Neuronal stem cell (in vitro differentiated cells): Measurements from ENCODE around the gene GUCA1A.
A peak's percentile ranks its signal among the peaks of the same experiment; 100 is the strongest.

Experiments used
- DNase-seq: peaks from one replicate; pipeline ENCODE4 v3.0.0-alpha.2; 2013; ENCODE audit warnings: low spot score
- H2AFZ ChIP-seq: one replicate; pipeline ENCODE4 v1.6.1; 2013; ENCODE audit warnings: mild to moderate bottlenecking, low read length, inconsistent platforms
- H2AK5ac ChIP-seq: 2 replicates; pipeline ENCODE4 v1.6.1; 2013; ENCODE audit warnings: low read depth, mild to moderate bottlenecking, inconsistent platforms, low read length, moderate library complexity, mixed read lengths
- H2BK120ac ChIP-seq: 2 replicates; pipeline ENCODE4 v1.6.1; 2013; ENCODE audit warnings: low read depth, mild to moderate bottlenecking, inconsistent platforms, low read length, moderate library complexity, mixed read lengths
- H2BK12ac ChIP-seq: one replicate; pipeline ENCODE4 v1.6.1; 2013; ENCODE audit warnings: low read length, inconsistent platforms
- H2BK15ac ChIP-seq: 2 replicates; pipeline ENCODE4 v1.6.1; 2013; ENCODE audit warnings: mild to moderate bottlenecking, low read length, inconsistent platforms, mixed read lengths
- H2BK5ac ChIP-seq: one replicate; pipeline ENCODE4 v1.6.1; 2013; ENCODE audit warnings: inconsistent platforms, mild to moderate bottlenecking, low read length, moderate library complexity
- H3K14ac ChIP-seq: one replicate; pipeline ENCODE4 v1.6.1; 2013; ENCODE audit warnings: low read length, inconsistent platforms
- H3K18ac ChIP-seq: 2 replicates; pipeline ENCODE4 v1.6.1; 2013; ENCODE audit warnings: low read length, inconsistent platforms
- H3K23ac ChIP-seq: 2 replicates; pipeline ENCODE4 v1.6.1; 2013; ENCODE audit warnings: low read depth, mild to moderate bottlenecking, mixed read lengths, low read length, inconsistent platforms; ENCODE audit not compliant: poor library complexity
- H3K27ac ChIP-seq: replicated peaks from 3 replicates; pipeline ENCODE4 v1.5.1; 2013; ENCODE audit warnings: low read length, inconsistent platforms
- H3K27me3 ChIP-seq, 3 experiments: 2 replicates each; pipeline ENCODE4 v1.6.1; 2013; ENCODE audit warnings: low read length in 3 of 3, mild to moderate bottlenecking in 2 of 3, inconsistent platforms in 1 of 3, low read depth in 1 of 3, mixed read lengths in 1 of 3, moderate library complexity in 1 of 3; ENCODE audit not compliant: control insufficient read depth in 3 of 3, insufficient read depth in 3 of 3
- H3K36me3 ChIP-seq, 2 donors: replicated peaks in 1 of 2; 2 replicates each; pipeline ENCODE4 v1.6.1; 2013; ENCODE audit warnings: low read length in 2 of 2; ENCODE audit not compliant: control insufficient read depth in 2 of 2, insufficient read depth in 2 of 2
- H3K4ac ChIP-seq: 2 replicates; pipeline ENCODE4 v1.6.1; 2013; ENCODE audit warnings: inconsistent platforms, mild to moderate bottlenecking, low read length, moderate library complexity
- H3K4me1 ChIP-seq, 2 donors: 1 replicate in 1 of 2; 2 replicates in 1 of 2; pipeline ENCODE4 v1.6.1; 2013; ENCODE audit warnings: low read length in 2 of 2, low read depth in 1 of 2; ENCODE audit not compliant: control insufficient read depth in 2 of 2, insufficient read depth in 1 of 2
- H3K4me2 ChIP-seq: one replicate; pipeline ENCODE4 v1.6.1; 2013; ENCODE audit warnings: mild to moderate bottlenecking, low read length, inconsistent platforms; ENCODE audit not compliant: insufficient read depth, poor library complexity, severe bottlenecking
- H3K4me3 ChIP-seq, 2 donors: 2 replicates each; pipeline ENCODE4 v1.5.1; 2013; ENCODE audit warnings: low read length in 2 of 2, mild to moderate bottlenecking in 2 of 2, inconsistent platforms in 1 of 2, moderate library complexity in 1 of 2
- H3K79me1 ChIP-seq: one replicate; pipeline ENCODE4 v1.6.1; 2013; ENCODE audit warnings: low read depth, mild to moderate bottlenecking, inconsistent platforms, low read length, moderate library complexity
- H3K9ac ChIP-seq: one replicate; pipeline ENCODE4 v1.6.1; 2013; ENCODE audit warnings: mild to moderate bottlenecking, low read depth, low read length, inconsistent platforms; ENCODE audit not compliant: poor library complexity
- H3K9me3 ChIP-seq, 2 donors: replicated peaks in 1 of 2; 2 replicates each; pipeline versions ENCODE3 to v1.6.1; 2013; ENCODE audit warnings: low read length in 2 of 2, mild to moderate bottlenecking in 2 of 2, inconsistent platforms in 1 of 2, low read depth in 1 of 2, mixed read lengths in 1 of 2, moderate library complexity in 1 of 2; ENCODE audit not compliant: control insufficient read depth in 2 of 2, insufficient read depth in 1 of 2
- H4K8ac ChIP-seq: one replicate; pipeline ENCODE4 v1.6.1; 2013; ENCODE audit warnings: low read depth, mild to moderate bottlenecking, inconsistent platforms, low read length, moderate library complexity
- H4K91ac ChIP-seq: one replicate; pipeline ENCODE4 v1.6.1; 2013; ENCODE audit warnings: low read length, low read depth, mild to moderate bottlenecking, inconsistent platforms; ENCODE audit not compliant: poor library complexity
- WGBS, 2 donors: extraction: QIAGEN DNeasy Blood & Tissue Kit; methylation state at CpG; one replicate each; pipeline ENCODE4 v1.1.7; 2013; ENCODE audit warnings: missing lambda C conversion rate in 2 of 2, mixed read lengths in 1 of 2; ENCODE audit not compliant: insufficient read length in 2 of 2, insufficient replicate concordance in 1 of 2; ENCODE audit errors: extremely low coverage in 2 of 2; 5-methylcytosine and 5-hydroxymethylcytosine counted together

GUCA1A gene

GRCh38 chr6:42140756-42141602 is 32.2 kb upstream of the GUCA1A start:
- Histone ChIP-seq H3K4me3 (no peak overlapping the region), H3K27ac (no peak overlapping the region)
- WGBS, 2 donors: no CpG with 5 or more reads among the region's 9 CpGs

GRCh38 chr6:42141603-42142117 is 31.5 kb upstream of the GUCA1A start:
- Histone ChIP-seq H2BK15ac (peak overlapping the region; percentile 100), H3K18ac (peak overlapping the region; percentile 89), H3K9me3 (no peaks in the 10 kb centered on the region), H4K8ac (no peak overlapping the region), H2BK12ac (no peak overlapping the region), H3K36me3 (no peaks in the 10 kb centered on the region), H3K4me3 (no peak overlapping the region), H3K14ac (no peak overlapping the region), H3K9ac (no peak overlapping the region), H3K4me2 (peak overlapping the region; percentile 100), H4K91ac (no peak overlapping the region), H3K23ac (peak overlapping the region; percentile 3), H3K4ac (no peak overlapping the region), H2BK5ac (peak overlapping the region; percentile 59), H2BK120ac (no peak overlapping the region), H3K4me1 (peaks cover 24 to 30% of the 10 kb centered on the region in 2 donors), H3K27ac (no peak overlapping the region), H2AK5ac (peak overlapping the region; percentile 10), H3K27me3 (peaks cover 7 to 43% (median 35%) of the 10 kb centered on the region in 3 experiments), H3K79me1 (no peaks in the 10 kb centered on the region), H2AFZ (peak overlapping the region; percentile 84)
- no CpG with 5 or more reads among the region's 13 CpGs for WGBS, 2 donors
- DNase-seq: no peak

More at GRCh38 chr6:42140756-42141602, 32.2 kb upstream of the GUCA1A start:
- Histone ChIP-seq H3K4me2 (no peak overlapping the region), H2BK5ac (no peak overlapping the region), H2BK120ac (no peak overlapping the region), H3K79me1 (no peaks in the 10 kb centered on the region), H3K36me3 (no peaks in the 10 kb centered on the region), H3K14ac (no peak overlapping the region), H3K9ac (no peak overlapping the region), H2BK12ac (no peak overlapping the region), H4K91ac (no peak overlapping the region), H3K27me3 (peaks cover 7 to 43% (median 35%) of the 10 kb centered on the region in 3 experiments), H3K18ac (no peak overlapping the region), H3K9me3 (no peaks in the 10 kb centered on the region), H3K23ac (no peak overlapping the region), H4K8ac (no peak overlapping the region), H3K4ac (no peak overlapping the region), H2BK15ac (no peak overlapping the region), H2AK5ac (peak overlapping the region; percentile 10), H3K4me1 (peaks cover 31 to 33% of the 10 kb centered on the region in 2 donors), H2AFZ (peak overlapping the region; percentile 84)
- no peak for DNase-seq

- peak within 1 kb of the TSS; percentile 72 for H3K14ac ChIP-seq
- H2BK12ac ChIP-seq: peak within 1 kb of the TSS; percentile 85
- no peaks in the 10 kb centered on the region for H3K79me1 ChIP-seq
- peak within 1 kb of the TSS; percentile 17 to 82 for H3K4me3 ChIP-seq
- H3K9me3 ChIP-seq: no peaks in the 10 kb centered on the region
- DNase-seq: no peak
- peak within 1 kb of the TSS; percentile 53 for H3K9ac ChIP-seq
- no peak within 1 kb of the TSS for H3K4ac ChIP-seq
- peak within 1 kb of the TSS; percentile 100 for H2BK15ac ChIP-seq
- peak within 1 kb of the TSS; percentile 25 for H3K23ac ChIP-seq
- peak within 1 kb of the TSS; percentile 100 for H3K4me2 ChIP-seq
- H3K18ac ChIP-seq: peak within 1 kb of the TSS; percentile 89
- peak within 1 kb of the TSS; percentile 87 for H4K91ac ChIP-seq
- no peak within 1 kb of the TSS for H3K27ac ChIP-seq
- peak within 1 kb of the TSS; percentile 68 for H2BK120ac ChIP-seq
- H3K36me3 ChIP-seq: no peaks in the 10 kb centered on the region
- H3K4me1 ChIP-seq: peaks cover 18 to 24% of the 10 kb centered on the region in 2 donors
- H2AK5ac ChIP-seq: peak within 1 kb of the TSS; percentile 81
- peak within 1 kb of the TSS; percentile 84 for H2AFZ ChIP-seq
- peak within 1 kb of the TSS; percentile 59 for H2BK5ac ChIP-seq
- H3K27me3 ChIP-seq: peaks cover 7 to 46% (median 35%) of the 10 kb centered on the region in 3 experiments
- no CpG with 5 or more reads among the region's 60 CpGs for WGBS, 2 donors
- H4K8ac ChIP-seq: no peak within 1 kb of the TSS
Measured at GRCh38 chr6:42142118-42142835, 30.9 kb upstream of the GUCA1A start, which contains the start of gene C6orf132. C6orf132 (minus strand) TSS chr6:42142620; CDS start chr6:42142444, 176 bp downstream.
